HCT116 (cell line): ENCODE data around the gene TMTC1.

ENCODE experiments used
- CEBPB ChIP-seq: IDR thresholded peaks from 2 replicates; pipeline ENCODE4 v1.6.1; 2012; ENCODE audit warnings: low read depth
- CTCF ChIP-seq, 3 experiments: fragments of 200-600 bp in 1 of 3; sonication (generic) in 1 of 3; IDR thresholded peaks in 2 of 3; conservative IDR thresholded peaks in 1 of 3; 2 replicates each; pipeline ENCODE4 v1.5.1; 2012 to 2017; ENCODE audit warnings: low read depth in 2 of 3, low read length in 2 of 3, antibody characterized with exemption in 1 of 3, borderline replicate concordance in 1 of 3, control low read depth in 1 of 3, mild to moderate bottlenecking in 1 of 3, mixed read lengths in 1 of 3, mixed run types in 1 of 3, moderate library complexity in 1 of 3; ENCODE audit not compliant: insufficient read depth in 1 of 3
- EZH2 ChIP-seq: fragments of 200-600 bp; sonication (generic); IDR thresholded peaks from 2 replicates; pipeline ENCODE4 v1.6.1; 2017; ENCODE audit warnings: antibody characterized with exemption, mixed run types
- JUND ChIP-seq: IDR thresholded peaks from 2 replicates; pipeline ENCODE4 v1.6.1; 2012
- POLR2A ChIP-seq: IDR thresholded peaks from 2 replicates; pipeline ENCODE4 v1.7.0; 2011; ENCODE audit warnings: borderline replicate concordance; ENCODE audit not compliant: insufficient read depth, insufficient read length; ENCODE audit errors: extremely low read depth
- POLR2AphosphoS5 ChIP-seq: IDR thresholded peaks from 2 replicates; pipeline ENCODE4 v1.6.1; 2011; ENCODE audit warnings: mild to moderate bottlenecking, low read depth, low read length, moderate library complexity

- TF ChIP-seq CTCF (IDR thresholded peaks at IDR 0.05 in 2 of 3, conservative IDR thresholded peaks at IDR 0.05 in 1 of 3; ENCODE audit: borderline replicate concordance in 1 of 3, insufficient read depth in 1 of 3, low read depth in 2 of 3, low read length in 2 of 3) (no peak), CEBPB (no peak), POLR2A (no peak), POLR2AphosphoS5 (no peak), EZH2 (no peak), JUND (no peak)
Observed at GRCh38 chr12:29804019-29804418, 20.3 kb upstream of the TMTC1 start.
